ENCODE measurements around the gene CXCL16.
"Not testable (repeated sequence)": the region's sequence is repeated elsewhere in the genome, so short reads cannot be mapped to it uniquely, and the experiment has no call there.

The CXCL16 gene

DNA sequence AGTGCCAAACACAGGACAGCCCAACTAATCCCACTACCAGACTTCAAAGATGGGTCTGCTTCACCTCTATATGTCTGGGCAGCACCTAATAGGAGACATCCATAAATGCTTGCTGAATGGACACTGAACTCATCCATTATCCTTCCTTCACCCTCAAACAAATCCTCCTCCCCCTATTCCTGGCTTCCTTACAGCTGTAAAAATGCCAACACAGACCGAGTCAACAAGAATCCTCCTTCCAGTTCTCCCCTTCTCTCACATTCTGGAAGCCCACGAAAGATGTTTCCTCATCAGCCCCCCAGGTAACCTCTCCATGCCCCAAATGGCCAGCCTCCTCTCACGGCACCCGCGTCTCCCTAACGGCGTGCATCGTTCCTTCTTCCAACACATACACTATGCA lies 48.0 kb downstream of the CXCL16 start:
- no peak for DNase-seq

DNA sequence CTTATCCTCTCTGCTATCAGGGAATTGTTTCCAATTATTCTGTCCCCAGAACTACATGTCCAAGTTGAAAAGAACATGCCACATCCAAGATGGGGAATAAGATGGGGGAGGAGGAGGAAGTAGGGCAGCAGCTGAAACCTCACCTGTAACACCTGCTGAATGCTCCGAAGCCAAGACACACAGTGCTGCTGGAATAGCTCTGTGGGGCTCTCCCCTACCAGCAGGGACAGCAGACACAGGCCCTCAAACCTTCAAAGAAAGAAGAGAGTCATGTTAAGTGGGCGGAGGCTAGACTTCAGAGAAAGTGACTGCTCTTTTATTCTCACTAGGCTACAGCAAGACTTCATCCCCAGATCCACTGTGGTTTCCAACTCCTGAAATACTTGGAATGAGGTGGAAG lies 49.0 kb downstream of the CXCL16 start:
- DNase-seq: no peak

DNA sequence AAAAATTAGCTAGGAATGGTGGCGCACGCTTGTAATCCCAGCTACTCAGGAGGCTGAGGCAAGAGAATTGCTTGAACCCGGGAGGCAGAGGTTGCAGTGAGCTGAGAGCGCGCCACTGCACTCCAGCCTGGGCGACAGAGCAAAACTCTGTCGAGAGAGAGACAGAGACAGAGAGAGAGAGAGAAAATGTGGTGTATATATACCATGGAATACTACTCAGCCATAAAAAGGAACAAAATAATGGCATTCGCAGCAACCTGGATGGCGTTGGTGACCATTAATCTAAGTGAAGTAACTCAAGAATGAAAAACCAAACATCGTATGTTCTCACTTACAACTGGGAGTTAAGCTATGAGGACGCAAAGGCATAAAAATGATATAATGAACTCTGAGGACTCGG lies 49.9 kb downstream of the CXCL16 start:
- not testable (repeated sequence) for DNase-seq

DNA sequence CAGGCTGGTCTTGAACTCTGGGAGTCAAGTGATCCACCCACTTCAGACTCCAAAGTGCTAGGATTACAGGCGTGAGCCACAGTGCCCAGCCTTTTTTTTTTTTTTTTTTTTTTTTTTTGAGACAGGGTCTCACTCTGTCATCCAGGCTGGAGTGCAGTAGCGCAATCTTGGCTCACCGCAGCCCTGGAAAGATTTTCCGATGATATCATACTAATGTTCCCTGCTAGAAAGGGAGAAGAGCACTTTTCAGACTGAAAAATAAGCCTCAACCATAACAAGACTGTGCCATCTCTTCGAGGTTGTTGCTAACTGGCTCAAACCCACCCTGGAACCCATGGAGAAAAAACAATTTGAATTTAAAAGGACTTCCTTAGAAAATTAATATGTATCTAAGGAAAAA lies 56.0 kb downstream of the CXCL16 start:
- DNase-seq: not testable (repeated sequence)

Data from NCI-H1694 (cell line).